HG03060 (cell line): Measurements from ENCODE around the gene SLC12A1.

Source experiments
- ATAC-seq: cut with Tn5 transposase; IDR thresholded peaks from one replicate; pipeline ENCODE4 v1.9.1; 2021; ENCODE audit warnings: low read depth, moderate number of reproducible peaks; ENCODE audit not compliant: unreplicated experiment

SLC12A1 gene

DNA sequence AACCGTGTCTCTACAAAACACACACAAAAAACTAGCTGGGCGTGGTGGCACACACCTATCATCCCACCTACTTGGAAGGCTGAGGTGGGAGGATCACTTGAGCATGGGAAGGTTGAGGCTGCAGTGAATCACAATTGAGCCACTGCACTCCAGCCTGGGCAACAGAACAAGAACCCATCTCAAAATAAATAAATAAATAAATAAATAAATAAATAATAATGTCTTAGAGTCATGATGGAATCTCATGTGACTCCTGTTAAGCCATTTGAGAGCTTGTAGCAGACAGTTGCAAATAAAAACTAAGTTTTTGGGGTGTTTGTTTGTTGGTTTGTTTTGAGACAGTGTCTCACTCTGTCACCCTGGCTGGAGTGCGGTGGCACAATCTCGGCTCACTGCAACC, 33.2 kb downstream of the SLC12A1 start:
- no peak for ATAC-seq

DNA sequence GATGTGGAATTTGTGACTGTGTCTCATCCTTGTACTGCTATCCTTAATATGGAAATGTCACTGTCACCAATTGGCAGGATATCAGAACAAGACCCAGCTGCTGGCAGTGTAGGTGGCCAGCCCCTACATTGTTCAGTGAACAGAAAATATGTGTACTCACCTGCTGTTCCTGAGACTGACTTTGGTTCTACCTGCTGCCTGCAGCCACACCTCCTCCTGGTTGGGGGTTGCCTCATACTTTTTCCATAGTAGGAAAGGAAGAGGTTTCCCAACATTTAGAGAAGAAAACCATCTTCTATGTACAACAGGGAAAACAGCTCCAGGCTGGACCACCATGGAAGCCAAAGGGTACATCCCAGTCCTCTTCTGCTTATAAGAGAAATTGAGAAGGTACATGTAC, 35.9 kb downstream of the SLC12A1 start:
- ATAC-seq, result no peak

- ATAC-seq, result no peak
Measured at GRCh38 chr15:48242535-48242934, 36.4 kb downstream of the SLC12A1 start.

GRCh38 chr15:48244921-48245320, 38.8 kb downstream of the SLC12A1 start:
- ATAC-seq, result no peak

GRCh38 chr15:48248414-48248813, 42.3 kb downstream of the SLC12A1 start:
- no peak for ATAC-seq

DNA sequence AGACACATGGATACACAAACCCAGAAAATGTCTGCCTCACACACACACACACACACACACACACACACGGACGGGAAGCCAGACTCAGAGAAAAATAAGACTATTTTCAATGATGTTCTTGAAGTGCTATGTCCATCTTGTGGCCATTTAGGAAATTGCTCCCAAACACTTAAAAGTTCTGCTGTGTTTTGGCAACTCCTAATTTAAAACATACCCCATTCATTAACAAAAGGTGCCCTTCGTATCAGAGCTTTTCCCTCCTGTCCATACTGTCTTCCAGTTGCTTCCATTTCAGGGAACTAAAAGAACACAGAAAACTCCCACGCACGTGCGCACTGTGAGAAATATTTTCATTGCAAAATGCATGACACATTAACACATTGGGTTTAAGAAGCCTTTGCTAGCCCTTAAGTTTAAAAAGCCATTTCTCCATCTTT, 44.6 kb downstream of the SLC12A1 start:
- ATAC-seq, result no peak

GRCh38 chr15:48253172-48253571, 47.1 kb downstream of the SLC12A1 start:
- no peak for ATAC-seq

DNA sequence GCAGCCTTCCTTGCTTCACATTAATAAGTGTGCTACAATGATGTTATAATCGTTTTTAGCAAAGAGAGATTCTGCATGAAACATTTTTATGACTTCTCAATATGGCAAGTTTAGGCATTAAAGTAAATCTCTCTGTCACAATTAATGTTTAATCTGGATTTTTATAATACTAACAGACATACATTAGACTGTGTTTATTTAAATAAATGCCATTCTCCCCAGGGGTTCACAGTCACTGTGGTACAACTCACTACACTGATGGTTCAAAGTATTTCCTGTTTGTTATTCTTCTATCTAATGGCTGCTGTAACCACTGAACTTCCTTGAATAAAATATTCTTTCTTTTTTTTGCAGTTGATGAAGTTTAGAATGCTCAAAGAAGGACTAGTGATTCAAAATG, 59.0 kb downstream of the SLC12A1 start:
- no peak for ATAC-seq

DNA sequence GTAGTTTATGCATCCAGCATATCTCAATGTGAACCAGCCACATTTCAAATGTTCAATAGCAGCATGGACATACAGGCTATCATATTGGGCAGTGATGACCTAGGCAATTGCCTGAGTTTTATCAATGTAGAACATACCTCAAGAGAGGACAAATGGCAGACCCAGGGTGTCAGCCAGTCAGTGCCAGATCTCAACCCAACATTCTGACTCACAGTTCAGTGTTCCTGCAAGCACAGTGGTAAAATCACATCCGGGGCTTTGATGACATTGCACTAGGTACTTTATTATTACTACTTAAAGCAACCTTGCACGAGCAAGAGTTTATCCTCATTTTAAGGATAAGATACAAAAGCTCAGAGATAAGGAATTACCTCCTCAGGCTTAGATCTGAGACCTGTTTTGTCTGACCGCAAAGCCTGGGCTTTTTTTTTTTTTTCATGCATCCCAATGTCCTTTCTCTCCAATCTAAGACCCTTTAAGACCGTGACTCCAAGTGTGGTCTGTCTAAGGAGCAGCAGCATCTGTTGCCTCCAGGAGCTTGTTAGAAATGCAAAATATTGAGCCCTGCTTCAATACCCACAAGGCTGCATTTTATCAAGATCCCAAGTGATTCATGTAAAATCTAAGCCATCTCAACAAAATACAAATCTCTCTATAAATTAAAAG, 60.1 kb downstream of the SLC12A1 start:
- no peak for ATAC-seq

DNA sequence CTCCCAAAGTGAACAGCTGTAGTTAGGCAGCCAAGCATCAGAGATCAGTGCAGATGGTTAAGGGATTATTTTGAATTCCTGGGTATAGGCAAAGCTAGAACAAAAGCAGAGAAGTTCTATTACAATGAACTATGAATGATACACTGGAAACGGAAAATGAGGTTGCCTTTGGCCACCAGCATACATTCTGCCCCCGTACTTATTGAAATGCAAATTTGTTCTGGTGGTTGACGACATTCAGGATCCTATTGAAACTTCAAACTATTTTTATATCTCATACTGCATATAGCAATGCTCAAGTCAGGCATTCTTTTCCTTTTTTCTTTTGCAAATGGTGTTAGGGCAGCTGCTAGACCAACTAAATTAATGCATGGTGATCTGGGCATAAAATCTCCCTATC, 61.7 kb downstream of the SLC12A1 start:
- ATAC-seq, result no peak

GRCh38 chr15:48273049-48273448, 66.9 kb downstream of the SLC12A1 start:
- ATAC-seq, result no peak

DNA sequence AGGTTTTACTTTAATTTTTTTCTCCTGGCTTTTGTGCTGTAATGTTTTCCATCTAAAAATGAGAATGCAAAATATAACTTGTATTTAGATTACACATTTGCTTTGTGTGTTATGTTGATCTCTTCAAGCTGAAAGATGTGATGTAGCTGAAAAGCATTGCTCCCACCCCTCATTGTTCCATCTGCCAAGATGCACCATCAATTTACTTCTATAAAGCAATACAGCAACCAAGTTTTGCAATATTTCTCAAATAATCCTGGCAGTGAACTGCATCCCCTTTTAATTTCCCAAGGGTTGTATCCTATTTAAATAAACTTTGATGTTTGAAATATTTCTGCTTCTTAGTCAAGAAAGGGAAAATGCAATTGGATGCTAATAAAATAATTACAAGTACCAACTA, 72.6 kb downstream of the SLC12A1 start:
- no peak for ATAC-seq

- ATAC-seq, result no peak
Measured at GRCh38 chr15:48279608-48280007, 73.5 kb downstream of the SLC12A1 start.

GRCh38 chr15:48281674-48282073, 75.6 kb downstream of the SLC12A1 start:
- ATAC-seq, result no peak

- ATAC-seq, result no peak
Measured at GRCh38 chr15:48282216-48282615, 76.1 kb downstream of the SLC12A1 start.

- no peak for ATAC-seq
Measured at GRCh38 chr15:48283396-48284145, 77.5 kb downstream of the SLC12A1 start.

DNA sequence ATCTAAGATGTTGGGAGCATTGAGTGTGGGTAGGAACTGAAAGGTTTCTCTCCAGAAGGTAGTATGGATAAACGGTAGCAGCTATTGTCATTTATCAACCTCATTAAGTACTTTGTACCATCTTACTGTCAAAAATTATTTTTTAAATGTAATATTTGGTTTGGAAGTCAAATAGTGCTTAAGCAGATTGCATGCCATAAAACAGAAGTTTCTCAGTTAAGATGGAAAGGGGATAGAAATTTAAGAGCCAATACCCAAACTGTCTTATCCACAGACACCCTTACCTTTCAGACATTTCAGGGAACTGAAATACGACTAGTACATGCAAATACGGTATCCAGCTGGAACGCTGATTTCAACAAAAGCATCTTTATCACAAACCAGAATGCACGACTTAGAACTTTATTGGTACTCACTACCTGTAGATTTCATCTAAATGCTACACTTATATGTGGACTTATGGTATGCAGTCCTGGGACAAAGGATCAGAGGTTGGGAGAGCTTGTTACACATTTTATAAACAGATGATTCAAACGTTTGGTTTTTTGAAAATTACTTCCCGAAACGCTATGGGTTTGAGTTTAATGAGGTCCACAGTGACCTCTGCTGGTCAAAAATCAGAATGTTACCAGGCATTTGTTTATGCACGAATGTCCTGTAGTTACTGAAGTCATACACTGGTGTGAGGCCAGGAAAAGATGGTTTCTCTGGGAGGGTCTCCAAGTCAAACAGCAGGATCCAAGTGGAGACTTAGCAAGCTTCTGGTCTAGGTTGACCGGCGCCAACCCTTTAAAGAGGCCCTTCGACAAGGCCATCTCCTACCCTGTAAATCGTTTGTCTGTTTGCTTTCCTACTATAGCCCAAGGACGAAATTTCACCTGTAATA, 79.5 kb downstream of the SLC12A1 start:
- no peak for ATAC-seq

GRCh38 chr15:48289628-48290027, 83.5 kb downstream of the SLC12A1 start:
- ATAC-seq, result no peak

GRCh38 chr15:48292458-48292857, 86.4 kb downstream of the SLC12A1 start:
- no peak for ATAC-seq

DNA sequence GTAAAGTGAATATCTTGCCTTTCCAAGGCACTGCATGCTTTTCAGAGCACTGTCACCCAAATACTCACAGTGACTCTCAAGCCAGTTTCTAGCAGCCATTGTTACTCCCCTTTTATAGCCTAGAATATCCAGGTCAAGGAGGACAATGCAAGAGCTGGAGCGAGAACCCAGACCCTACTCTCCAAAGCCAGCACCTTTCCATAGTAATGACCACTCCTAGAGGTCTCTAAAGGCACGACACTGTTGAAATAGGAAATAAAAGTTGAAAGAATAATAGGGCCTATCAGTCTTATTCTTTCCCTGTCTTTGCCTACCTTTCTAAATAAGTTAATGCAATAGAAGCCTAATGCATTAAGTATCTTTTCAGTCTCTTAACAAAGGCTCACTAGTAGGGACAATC, 91.6 kb downstream of the SLC12A1 start:
- ATAC-seq, result no peak

GRCh38 chr15:48298914-48299313, 92.8 kb downstream of the SLC12A1 start:
- no peak for ATAC-seq
